ELR (cell line): ENCODE measurements around the gene PGAP3.
"Not testable (repeated sequence)": the region's sequence is repeated elsewhere in the genome, so short reads cannot be mapped to it uniquely, and the experiment has no call there.

ENCODE experiments used
- DNase-seq: peaks from one replicate; pipeline ENCODE4 v3.0.0-alpha.2; 2015; ENCODE audit warnings: low read depth

The PGAP3 gene

GRCh38 chr17:39687546-39688474 lies at the start of gene PGAP3:
TSS of gene PGAP3 (minus strand) at chr17:39688057. CDS start at chr17:39688014, 43 bp downstream.
- DNase-seq = peak; percentile 94

- no peak for DNase-seq
These were observed 49.4 kb upstream of the PGAP3 start for GRCh38 chr17:39737206-39737759.

GRCh38 chr17:39736319-39737165 lies 48.7 kb upstream of the PGAP3 start:
- DNase-seq = peak; percentile 55

GRCh38 chr17:39735882-39736281 lies 48.0 kb upstream of the PGAP3 start:
- DNase-seq = no peak

- no peak for DNase-seq
These were observed 44.7 kb upstream of the PGAP3 start for GRCh38 chr17:39732586-39732985.

- DNase-seq = peak; percentile 88
These were observed 42.5 kb upstream of the PGAP3 start, which contains the start of gene MIEN1 for GRCh38 chr17:39730095-39730921. TSS of gene MIEN1 (minus strand) at chr17:39730532. CDS start at chr17:39730495, 37 bp downstream.

GRCh38 chr17:39729280-39729851 lies 41.5 kb upstream of the PGAP3 start:
- DNase-seq = peak; percentile 37

- DNase-seq = no peak
These were observed 39.7 kb upstream of the PGAP3 start for GRCh38 chr17:39727556-39727955.

- no peak for DNase-seq
These were observed 38.8 kb upstream of the PGAP3 start for GRCh38 chr17:39726617-39727016.

GRCh38 chr17:39725923-39726322 lies 38.1 kb upstream of the PGAP3 start:
- DNase-seq = not testable (repeated sequence)

- no peak for DNase-seq
These were observed 36.9 kb upstream of the PGAP3 start for GRCh38 chr17:39724731-39725130.

GRCh38 chr17:39722965-39723848 lies 35.4 kb upstream of the PGAP3 start:
- DNase-seq = peak; percentile 17

GRCh38 chr17:39722104-39722503 lies 34.2 kb upstream of the PGAP3 start:
- no peak for DNase-seq

- DNase-seq = no peak
These were observed 31.9 kb upstream of the PGAP3 start for GRCh38 chr17:39719563-39720355.

- DNase-seq = no peak
These were observed 29.8 kb upstream of the PGAP3 start for GRCh38 chr17:39717660-39718059.

GRCh38 chr17:39716879-39717536 lies 29.2 kb upstream of the PGAP3 start:
- DNase-seq = no peak

GRCh38 chr17:39716073-39716818 lies 28.4 kb upstream of the PGAP3 start:
- no peak for DNase-seq
